ENCODE measurements around the gene CD53.
A peak's percentile ranks its signal among the peaks of the same experiment; 100 is the strongest.

Gene CD53

DNA sequence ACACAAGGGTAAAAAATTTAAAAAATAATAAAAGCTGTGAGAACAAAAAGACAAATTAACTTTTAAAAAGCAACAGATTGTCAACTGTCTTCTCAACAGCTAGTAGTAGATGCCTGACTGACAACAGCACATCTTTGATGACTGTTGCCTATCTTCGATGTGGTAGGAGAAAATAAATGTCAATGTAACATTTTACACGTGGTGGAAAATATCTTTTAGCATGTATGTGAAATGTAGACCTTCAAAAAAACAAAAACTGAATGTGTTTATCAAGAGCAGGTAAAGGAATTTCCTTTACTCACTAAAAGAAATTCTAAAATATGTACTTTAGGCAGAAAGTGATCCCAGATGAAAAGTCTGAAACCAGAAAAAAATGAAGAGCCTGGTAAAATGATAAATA, 42.9 kb downstream of the CD53 start:
- no peak for DNase-seq (ENCODE audit: low read depth in 2 of 2)
- H3K4me3 ChIP-seq (replicated peaks in 1 of 2; ENCODE audit: low read depth in 2 of 2, low read length in 2 of 2): no peak overlapping the region
- TF ChIP-seq, protein P1, sequence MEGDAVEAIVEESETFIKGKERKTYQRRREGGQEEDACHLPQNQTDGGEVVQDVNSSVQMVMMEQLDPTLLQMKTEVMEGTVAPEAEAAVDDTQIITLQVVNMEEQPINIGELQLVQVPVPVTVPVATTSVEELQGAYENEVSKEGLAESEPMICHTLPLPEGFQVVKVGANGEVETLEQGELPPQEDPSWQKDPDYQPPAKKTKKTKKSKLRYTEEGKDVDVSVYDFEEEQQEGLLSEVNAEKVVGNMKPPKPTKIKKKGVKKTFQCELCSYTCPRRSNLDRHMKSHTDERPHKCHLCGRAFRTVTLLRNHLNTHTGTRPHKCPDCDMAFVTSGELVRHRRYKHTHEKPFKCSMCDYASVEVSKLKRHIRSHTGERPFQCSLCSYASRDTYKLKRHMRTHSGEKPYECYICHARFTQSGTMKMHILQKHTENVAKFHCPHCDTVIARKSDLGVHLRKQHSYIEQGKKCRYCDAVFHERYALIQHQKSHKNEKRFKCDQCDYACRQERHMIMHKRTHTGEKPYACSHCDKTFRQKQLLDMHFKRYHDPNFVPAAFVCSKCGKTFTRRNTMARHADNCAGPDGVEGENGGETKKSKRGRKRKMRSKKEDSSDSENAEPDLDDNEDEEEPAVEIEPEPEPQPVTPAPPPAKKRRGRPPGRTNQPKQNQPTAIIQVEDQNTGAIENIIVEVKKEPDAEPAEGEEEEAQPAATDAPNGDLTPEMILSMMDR (IDR thresholded peaks at IDR 0.05; ENCODE audit: low read depth, low read length): no peak

DNA sequence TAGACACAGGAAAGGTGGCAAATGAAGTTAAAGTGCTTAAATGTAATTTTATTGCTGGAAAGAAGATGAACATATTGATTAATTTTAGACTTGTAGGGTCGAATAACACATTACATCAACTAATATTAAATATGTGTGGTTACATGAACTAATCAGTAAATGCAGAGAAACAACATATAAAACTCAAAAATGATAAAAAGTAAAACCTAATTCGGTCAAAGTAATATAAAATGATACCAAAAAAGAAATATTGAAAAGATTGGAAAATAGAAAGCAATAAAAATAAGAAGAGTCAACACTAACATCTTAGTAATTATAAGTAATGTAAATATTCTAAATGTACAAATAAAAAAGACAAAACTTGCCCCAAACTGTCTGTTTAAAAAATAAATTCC, 43.3 kb downstream of the CD53 start:
- TF ChIP-seq, protein P1 (IDR thresholded peaks at IDR 0.05; ENCODE audit: low read depth, low read length): no peak
- H3K4me3 ChIP-seq (replicated peaks in 1 of 2; ENCODE audit: low read depth in 2 of 2, low read length in 2 of 2): no peak overlapping the region
- DNase-seq (ENCODE audit: low read depth in 2 of 2): no peak

DNA sequence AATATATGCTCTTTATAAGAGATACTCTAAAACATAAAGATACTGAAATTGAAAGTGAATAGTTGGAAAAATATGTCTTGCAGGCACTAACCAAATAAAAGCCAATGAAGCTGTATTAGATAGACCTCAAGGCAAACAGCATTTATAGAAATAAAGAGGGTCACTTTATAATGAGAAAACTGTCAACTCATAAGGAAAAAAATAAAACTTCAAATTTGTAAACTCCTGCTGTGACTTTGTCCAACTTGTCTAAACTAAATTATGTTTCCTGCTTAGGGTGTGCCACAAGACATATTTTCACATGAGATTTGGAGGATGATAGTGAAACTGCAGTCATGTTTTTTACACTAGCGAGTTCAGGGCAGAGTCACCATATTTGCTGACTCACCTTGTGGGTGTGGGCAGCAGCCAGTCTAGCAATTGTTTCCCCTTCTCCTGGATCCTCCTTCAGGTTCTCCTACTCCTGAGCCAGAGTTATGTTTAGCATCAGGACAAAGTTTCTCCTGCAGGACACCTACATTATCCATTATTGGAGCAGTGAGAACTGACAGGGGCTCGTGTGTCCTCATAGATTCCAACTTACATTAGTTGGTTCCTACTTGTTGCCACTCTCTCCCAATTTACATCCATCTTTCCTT, 43.8 kb downstream of the CD53 start:
- H3K4me3 ChIP-seq (replicated peaks in 1 of 2; ENCODE audit: low read depth in 2 of 2, low read length in 2 of 2): no peak overlapping the region
- TF ChIP-seq, protein P1 (IDR thresholded peaks at IDR 0.05; ENCODE audit: low read depth, low read length): no peak
- DNase-seq (ENCODE audit: low read depth in 2 of 2): peak; percentile 6 to 52

DNA sequence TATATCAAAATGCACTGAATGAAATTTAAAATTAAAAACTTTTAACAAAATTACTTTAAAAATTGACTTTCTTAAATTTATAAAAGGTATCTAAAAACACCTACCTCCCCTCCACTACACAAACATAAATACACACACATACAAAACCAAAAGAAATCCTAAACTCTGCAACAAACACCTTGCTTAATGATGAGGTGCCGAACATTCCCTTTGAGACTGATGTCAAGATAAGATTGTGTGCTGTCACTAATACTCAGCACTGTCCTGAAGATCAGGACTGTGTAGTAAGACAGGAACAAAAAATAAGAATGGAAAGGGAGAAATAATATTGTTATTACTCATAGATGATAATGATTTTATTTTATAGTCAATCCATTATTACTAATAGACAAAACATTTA, 45.1 kb downstream of the CD53 start:
- TF ChIP-seq, protein P1 (IDR thresholded peaks at IDR 0.05; ENCODE audit: low read depth, low read length): no peak
- no peak overlapping the region for H3K4me3 ChIP-seq (replicated peaks in 1 of 2; ENCODE audit: low read depth in 2 of 2, low read length in 2 of 2)
- no peak for DNase-seq (ENCODE audit: low read depth in 2 of 2)

DNA sequence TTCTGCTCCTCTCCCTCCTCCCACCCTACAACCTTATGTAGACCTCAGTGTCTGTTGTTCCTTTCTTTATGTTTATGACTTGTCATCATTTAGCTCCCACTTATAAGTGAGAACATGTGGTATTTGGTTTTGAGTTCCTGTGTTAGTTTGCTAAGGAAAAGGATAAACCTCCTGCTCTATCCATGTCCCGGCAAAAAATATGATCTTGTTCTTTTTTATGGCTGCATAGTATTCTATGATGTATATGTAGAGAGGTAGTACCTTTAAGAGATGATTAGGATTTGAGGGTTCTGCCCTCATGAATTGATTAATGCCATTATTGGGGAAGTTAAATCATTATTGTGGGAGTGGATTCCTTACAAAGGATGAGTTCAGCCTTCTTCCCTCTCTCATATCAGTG, 49.0 kb downstream of the CD53 start:
- no peak for DNase-seq (ENCODE audit: low read depth in 2 of 2)
- TF ChIP-seq, protein P1 (IDR thresholded peaks at IDR 0.05; ENCODE audit: low read depth, low read length): no peak
- no peak overlapping the region for H3K4me3 ChIP-seq (replicated peaks in 1 of 2; ENCODE audit: low read depth in 2 of 2, low read length in 2 of 2)

DNA sequence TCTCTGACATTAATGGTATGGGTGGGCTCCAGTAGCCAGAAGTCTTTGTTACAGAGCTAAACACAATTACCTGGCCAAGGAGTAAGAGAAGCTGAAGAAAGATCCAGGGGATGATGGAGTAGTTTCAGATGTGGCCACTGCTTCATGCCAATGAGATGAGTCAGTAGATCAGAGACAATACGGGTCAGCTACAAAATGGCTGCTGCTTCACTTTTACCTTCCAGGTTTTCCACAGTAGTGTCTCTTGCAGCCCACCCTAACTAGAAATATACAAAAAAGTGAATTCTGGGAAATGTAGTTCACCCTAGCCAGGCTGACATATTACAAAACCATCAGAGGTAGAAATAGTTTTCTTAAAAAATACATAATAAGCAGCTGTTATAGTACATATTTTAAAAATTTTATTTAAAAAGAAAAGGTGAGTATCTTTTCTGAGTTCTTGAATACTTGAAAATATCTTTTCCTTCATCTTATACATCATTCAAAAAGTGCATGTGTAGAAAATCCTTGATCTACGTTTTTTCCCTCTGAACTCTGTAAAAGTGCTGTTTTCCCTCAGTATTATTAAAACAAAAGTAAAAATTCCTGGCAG, 54.6 kb downstream of the CD53 start:
- DNase-seq (ENCODE audit: low read depth in 2 of 2): peak in 1 of 2 donors; percentile 18
- no peak overlapping the region for H3K4me3 ChIP-seq (replicated peaks in 1 of 2; ENCODE audit: low read depth in 2 of 2, low read length in 2 of 2)
- TF ChIP-seq, protein P1 (IDR thresholded peaks at IDR 0.05; ENCODE audit: low read depth, low read length): no peak

DNA sequence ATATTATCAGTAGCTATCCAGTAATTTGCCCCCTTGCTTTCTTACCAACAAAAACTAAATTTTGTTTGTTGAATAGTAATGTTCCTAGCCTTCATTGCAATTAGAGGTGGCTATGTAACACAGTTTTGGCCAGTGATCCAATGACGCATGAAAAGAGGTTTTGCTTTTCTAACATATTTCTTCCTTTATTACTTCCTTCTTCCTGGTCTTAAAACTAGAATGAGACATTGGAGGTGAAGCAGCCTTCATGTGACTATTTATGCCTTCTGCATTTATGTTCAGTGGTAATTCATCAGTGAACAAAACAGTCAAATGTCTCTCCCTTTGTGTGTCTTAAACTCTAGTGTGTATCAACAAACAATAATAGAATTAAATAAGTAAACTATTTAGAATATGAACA, 55.2 kb downstream of the CD53 start:
- no peak for DNase-seq (ENCODE audit: low read depth in 2 of 2)
- TF ChIP-seq, protein P1 (IDR thresholded peaks at IDR 0.05; ENCODE audit: low read depth, low read length): no peak
- no peak overlapping the region for H3K4me3 ChIP-seq (replicated peaks in 1 of 2; ENCODE audit: low read depth in 2 of 2, low read length in 2 of 2)
